ENCODE data around the gene VTN. TPM values are rescaled to one million over a fixed set of nuclear protein-coding genes. Genes with fewer than 3 reads are reported as not detected.

The VTN gene
- total and polyA plus RNA-seq, 2 donors (not counting 3 experiments of a cell fraction or from before 2014, with no cell fraction given), result 1.1 TPM; not detected in 1

GRCh38 chr17:28392491-28392890 is 22.4 kb upstream of the VTN start:
- Histone ChIP-seq H3K36me3 (ENCODE audit: control insufficient read depth in 2 of 2, extremely low read depth in 1 of 2, insufficient read depth in 2 of 2, low read length in 2 of 2) (peaks cover 0 to 2% of the 10 kb centered on the region in 2 experiments), H4K20me1 (replicated peaks; ENCODE audit: control insufficient read depth, extremely low read depth, insufficient read depth, low read length) (no peaks in the 10 kb centered on the region), H3K4me3 (replicated peaks in 1 of 3; ENCODE audit: insufficient read depth in 1 of 3, low read depth in 1 of 3, low read length in 3 of 3) (no peak overlapping the region), H3K4me1 (ENCODE audit: control insufficient read depth, extremely low read depth, insufficient read depth, low read length) (peaks cover 4% of the 10 kb centered on the region), H3K27me3 (ENCODE audit: control insufficient read depth in 2 of 2, insufficient read depth in 2 of 2, low read length in 2 of 2) (no peaks in the 10 kb centered on the region), H3K9ac (replicated peaks; ENCODE audit: extremely low read depth, insufficient read depth, low read length) (no peak overlapping the region), H3K79me2 (ENCODE audit: control insufficient read depth, insufficient read depth, low read length) (no peaks in the 10 kb centered on the region), H3K9me3 (replicated peaks; ENCODE audit: control insufficient read depth, insufficient read depth, low read length) (no peaks in the 10 kb centered on the region), H3K27ac (ENCODE audit: insufficient read depth, low read depth, low read length) (no peak overlapping the region), H3K9me1 (replicated peaks; ENCODE audit: control insufficient read depth, extremely low read depth, insufficient read depth, low read length) (no peaks in the 10 kb centered on the region), H3K4me2 (ENCODE audit: insufficient read depth, low read length) (no peak overlapping the region), H2AFZ (ENCODE audit: low read depth, low read length) (no peak overlapping the region)
- no peak for FAIRE-seq
- dilution Hi-C loops (cut with MboI; ENCODE audit: extremely low pct_ligation_motif_present, low sequenced_read_pairs) (no loop called here), intact Hi-C loops (cut with micrococcal nuclease) (no loop called here)
- POLR2A ChIA-PET, result no interaction called here
- TF ChIP-seq POLR2AphosphoS5 (IDR thresholded peaks at IDR 0.05; ENCODE audit: insufficient read depth, low read depth, low read length), result no peak
- no peak for TF ChIP-seq POLR2A (IDR thresholded peaks at IDR 0.05; ENCODE audit: low read depth, low read length)
- no peak for TF ChIP-seq JUN (IDR thresholded peaks at IDR 0.05; ENCODE audit: borderline replicate concordance, insufficient read depth, insufficient read length, low read depth)
- no peak for TF ChIP-seq FOS (IDR thresholded peaks at IDR 0.05; ENCODE audit: borderline replicate concordance, insufficient read depth, low read length)
- no peak for TF ChIP-seq MYC (IDR thresholded peaks at IDR 0.05; ENCODE audit: low read depth, low read length)
- no peak for TF ChIP-seq GATA2 (IDR thresholded peaks at IDR 0.05; ENCODE audit: insufficient read depth, insufficient read length, low read depth, low read length)
- no peak for TF ChIP-seq CTCF (IDR thresholded peaks at IDR 0.05; ENCODE audit: extremely low read depth in 1 of 2, insufficient read depth in 1 of 2, low read depth in 1 of 2, low read length in 2 of 2)
- TF ChIP-seq MAX (IDR thresholded peaks at IDR 0.05; ENCODE audit: insufficient read depth, insufficient read length), result no peak
- no peak for TF ChIP-seq EZH2 (IDR thresholded peaks at IDR 0.05; ENCODE audit: borderline replicate concordance, low read depth, low read length, severe bottlenecking)
- no TSS peak for BruUV-seq (replicated peaks)
- CTCF ChIA-PET, result interaction anchor here (1.9 kb wide), 1 partner anchor 24 kb away, joined by 11 read pairs; no protein-coding TSS in a partner anchor
- peak; percentile 20 for DNase-seq (ENCODE audit: low read depth, low spot score)

Measured in endothelial cell of umbilical vein (primary cell).